SK-N-SH (cell line): ENCODE data around the gene WNK1. TPM values are rescaled to one million over a fixed set of nuclear protein-coding genes. Genes with fewer than 3 reads are reported as not detected.
A peak's percentile ranks its signal among the peaks of the same experiment; 100 is the strongest.

Experiments
- CTCF ChIA-PET: fragments of 300-600, 350-600 bp; formaldehyde crosslinking; extraction: SDS; loops from one replicate; lab custom pipeline; 2021; lab: Yijun Ruan, JAX
- POLR2A ChIA-PET: fragments of 350-600 bp; sonication (Branson Sonifier 250); formaldehyde crosslinking; extraction: SDS; loops from one replicate; lab custom pipeline; 2020; ENCODE audit warnings: antibody characterized with exemption, inconsistent platforms; lab: Yijun Ruan, JAX
- DNase-seq: peaks from one replicate; pipeline ENCODE4 v3.0.0; 2012
- H2AFZ ChIP-seq: fragments of 200-600 bp; sonication (generic); 2 replicates; pipeline ENCODE4 v1.8.1; 2016; ENCODE audit warnings: antibody characterized with exemption, mild to moderate bottlenecking, low read depth
- H3F3A ChIP-seq: fragments of 200-600 bp; sonication (generic); replicated peaks from 2 replicates; pipeline ENCODE3; 2016; ENCODE audit warnings: antibody characterized with exemption, mild to moderate bottlenecking; ENCODE audit not compliant: insufficient read depth
- H3K27ac ChIP-seq, 2 experiments: fragments of 200-500 bp in 1 of 2; fragments of 200-600 bp in 1 of 2; sonication (Bioruptor generic) in 1 of 2; sonication (generic), shearing (Covaris generic) in 1 of 2; 2 replicates each; pipeline versions ENCODE4 v1.5.1 to v1.6.1; 2014 to 2016; ENCODE audit warnings: low read depth in 2 of 2, inconsistent platforms in 1 of 2, low read length in 1 of 2, mild to moderate bottlenecking in 1 of 2, mixed read lengths in 1 of 2
- H3K27me3 ChIP-seq: fragments of 200-600 bp; sonication (generic), shearing (Covaris generic); 2 replicates; pipeline ENCODE4 v1.6.1; 2016; ENCODE audit warnings: mixed run types; ENCODE audit not compliant: insufficient read depth
- H3K36me3 ChIP-seq, 2 experiments: fragments of 200-500 bp in 1 of 2; fragments of 200-600 bp in 1 of 2; sonication (Bioruptor generic) in 1 of 2; sonication (generic) in 1 of 2; replicated peaks in 1 of 2; 2 replicates each; pipeline versions ENCODE3 to v1.5.1; 2014 to 2016; ENCODE audit warnings: low read length in 1 of 2, mild to moderate bottlenecking in 1 of 2; ENCODE audit not compliant: insufficient read depth in 2 of 2, control insufficient read depth in 1 of 2
- H3K4me1 ChIP-seq, 2 experiments: fragments of 200-500 bp in 1 of 2; fragments of 200-600 bp in 1 of 2; sonication (Bioruptor generic) in 1 of 2; sonication (generic), shearing (Covaris generic) in 1 of 2; 2 replicates each; pipeline versions ENCODE4 v1.5.1 to v1.6.1; 2014 to 2016; ENCODE audit warnings: low read depth in 1 of 2, low read length in 1 of 2, mixed run types in 1 of 2; ENCODE audit not compliant: insufficient read depth in 2 of 2, control insufficient read depth in 1 of 2
- H3K4me2 ChIP-seq: fragments of 200-600 bp; sonication (generic), shearing (Covaris generic); 2 replicates; pipeline ENCODE4 v1.6.1; 2017; ENCODE audit warnings: mixed run types
- H3K4me3 ChIP-seq, 2 experiments: fragments of 200-500 bp in 1 of 2; fragments of 200-600 bp in 1 of 2; sonication (Bioruptor generic) in 1 of 2; sonication (generic), shearing (Covaris generic) in 1 of 2; 2 replicates each; pipeline versions ENCODE4 v1.5.1 to v1.8.1; 2014 to 2016; ENCODE audit warnings: low read depth in 2 of 2, inconsistent platforms in 1 of 2, low read length in 1 of 2, mild to moderate bottlenecking in 1 of 2, mixed read lengths in 1 of 2, moderate library complexity in 1 of 2
- H3K79me2 ChIP-seq: fragments of 200-600 bp; sonication (generic); 2 replicates; pipeline ENCODE4 v1.8.1; 2017; ENCODE audit warnings: mild to moderate bottlenecking; ENCODE audit not compliant: insufficient read depth
- H3K9ac ChIP-seq: fragments of 200-600 bp; sonication (generic); 2 replicates; pipeline ENCODE4 v1.6.1; 2017; ENCODE audit warnings: mixed run types
- H3K9me2 ChIP-seq: fragments of 200-600 bp; sonication (generic); 2 replicates; pipeline ENCODE4 v1.6.1; 2017; ENCODE audit warnings: mixed run types
- H3K9me3 ChIP-seq: fragments of 200-600 bp; sonication (generic); 2 replicates; pipeline ENCODE4 v1.6.1; 2017; ENCODE audit warnings: mixed run types, mild to moderate bottlenecking, moderate library complexity
- H4K20me1 ChIP-seq: fragments of 200-600 bp; sonication (generic); 2 replicates; pipeline ENCODE4 v1.6.1; 2017; ENCODE audit warnings: mild to moderate bottlenecking, mixed run types; ENCODE audit not compliant: insufficient read depth
- CTCF ChIP-seq: fragments of 200-600 bp; sonication (generic); IDR thresholded peaks from 2 replicates; pipeline ENCODE4 v1.6.1; 2017; ENCODE audit warnings: antibody characterized with exemption, mild to moderate bottlenecking, moderate library complexity
- ELF1 ChIP-seq: IDR thresholded peaks from 2 replicates; pipeline ENCODE4 v1.4.0; 2012
- FOSL2 ChIP-seq: IDR thresholded peaks from 2 replicates; pipeline ENCODE4 v1.4.0; 2012; ENCODE audit warnings: low read depth, mild to moderate bottlenecking, moderate library complexity, borderline replicate concordance
- FOXJ3 ChIP-seq: sonication (generic); formaldehyde crosslinking; IDR thresholded peaks from 2 replicates; pipeline ENCODE4 v1.5.1; 2020; ENCODE audit warnings: mild to moderate bottlenecking, missing genetic modification reagents
- FOXM1 ChIP-seq: IDR thresholded peaks from 2 replicates; pipeline ENCODE4 v1.4.0; 2012; ENCODE audit warnings: low read depth, mild to moderate bottlenecking
- GABPA ChIP-seq: IDR thresholded peaks from 2 replicates; pipeline ENCODE4 v1.4.0; 2012; ENCODE audit warnings: low read depth, mild to moderate bottlenecking
- GATA2 ChIP-seq: sonication (generic); formaldehyde crosslinking; IDR thresholded peaks from 2 replicates; pipeline ENCODE4 v1.5.0; 2020; ENCODE audit warnings: mild to moderate bottlenecking, missing genetic modification reagents
- SIN3A ChIP-seq: IDR thresholded peaks from 2 replicates; pipeline ENCODE4 v1.6.1; 2012; ENCODE audit warnings: low read depth, mild to moderate bottlenecking, low read length, moderate library complexity, borderline replicate concordance
- SMC3 ChIP-seq: IDR thresholded peaks from 2 replicates; pipeline ENCODE4 v1.6.1; 2012; ENCODE audit warnings: low read depth, low read length, improper control_type of control experiment
- TCF12 ChIP-seq: IDR thresholded peaks from 2 replicates; pipeline ENCODE4 v1.4.0; 2012
- ZBTB33 ChIP-seq: IDR thresholded peaks from 2 replicates; pipeline ENCODE4 v1.4.0; 2012; ENCODE audit warnings: low read depth, borderline replicate concordance
- WGBS: methylation state at CpG from one replicate; pipeline ENCODE4 v1.1.6; 2017; ENCODE audit warnings: low lambda C conversion rate; 5-methylcytosine and 5-hydroxymethylcytosine counted together
- polyA plus RNA-seq, 3 experiments: library from polyadenylated mRNA; depleted of rRNA; stranded (reverse); fragments of >200 nt; gene quantifications; 2 replicates each; pipeline ENCODE4 v1.2.3, GENCODE V29; 2012
- TF ChIP-seq, protein P1 (sequence below): IDR thresholded peaks from 2 replicates; pipeline ENCODE4 v1.6.1; 2012; ENCODE audit warnings: mild to moderate bottlenecking, low read depth, low read length, moderate library complexity
- TF ChIP-seq, protein P2 (sequence below): fragments of 150-350 bp; IDR thresholded peaks from 2 replicates; pipeline ENCODE4 v1.6.1; 2016; ENCODE audit warnings: mild to moderate bottlenecking, low read depth, low read length

The WNK1 gene
- polyA plus RNA-seq, 1 of the 3 experiments (the other 2 are of a cell fraction): 30.5 TPM

DNA sequence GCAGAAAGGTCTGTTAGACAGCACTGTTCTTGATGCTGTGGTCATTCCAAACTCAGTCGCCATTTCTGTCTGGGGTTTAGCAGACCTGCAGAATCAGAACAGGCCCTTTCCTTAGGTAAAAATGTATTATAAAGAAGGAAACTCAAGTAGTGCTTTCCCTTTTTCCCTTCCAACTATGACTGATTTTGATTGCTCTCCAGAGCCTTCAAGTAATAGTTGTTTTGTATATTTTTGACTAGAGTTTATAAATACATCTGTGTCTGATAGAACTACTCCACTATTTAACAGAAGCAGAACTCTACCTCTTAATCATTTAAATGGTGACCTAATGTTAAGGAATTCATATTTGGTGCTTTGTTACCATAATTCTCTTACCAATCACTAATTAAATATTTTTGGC lies 74.0 kb downstream of the WNK1 start:
- H3K4me1 ChIP-seq: peaks cover 4 to 6% of the 10 kb centered on the region in 2 experiments; a peak in 2 of 4 replicates
- no peak for DNase-seq
- ChIA-PET POLR2A (no interaction called here), CTCF (interaction anchor here (1.0 to 1.1 kb wide), 2 partner anchors 9 to 123 kb away, joined by 3 to 7 read pairs; partner anchors contain the start of gene RAD52)
- no peaks in the 10 kb centered on the region for H3K9me2 ChIP-seq
- no peak overlapping the region for H3K27ac ChIP-seq
- no peak overlapping the region for H2AFZ ChIP-seq
- peaks cover 74% of the 10 kb centered on the region for H3K79me2 ChIP-seq
- peaks cover 37 to 52% of the 10 kb centered on the region in 2 experiments for H3K36me3 ChIP-seq
- peaks cover 11% of the 10 kb centered on the region for H3K9me3 ChIP-seq
- H3K4me2 ChIP-seq: no peak overlapping the region
- peaks cover 3% of the 10 kb centered on the region for H3F3A ChIP-seq
- TF ChIP-seq, protein P1, sequence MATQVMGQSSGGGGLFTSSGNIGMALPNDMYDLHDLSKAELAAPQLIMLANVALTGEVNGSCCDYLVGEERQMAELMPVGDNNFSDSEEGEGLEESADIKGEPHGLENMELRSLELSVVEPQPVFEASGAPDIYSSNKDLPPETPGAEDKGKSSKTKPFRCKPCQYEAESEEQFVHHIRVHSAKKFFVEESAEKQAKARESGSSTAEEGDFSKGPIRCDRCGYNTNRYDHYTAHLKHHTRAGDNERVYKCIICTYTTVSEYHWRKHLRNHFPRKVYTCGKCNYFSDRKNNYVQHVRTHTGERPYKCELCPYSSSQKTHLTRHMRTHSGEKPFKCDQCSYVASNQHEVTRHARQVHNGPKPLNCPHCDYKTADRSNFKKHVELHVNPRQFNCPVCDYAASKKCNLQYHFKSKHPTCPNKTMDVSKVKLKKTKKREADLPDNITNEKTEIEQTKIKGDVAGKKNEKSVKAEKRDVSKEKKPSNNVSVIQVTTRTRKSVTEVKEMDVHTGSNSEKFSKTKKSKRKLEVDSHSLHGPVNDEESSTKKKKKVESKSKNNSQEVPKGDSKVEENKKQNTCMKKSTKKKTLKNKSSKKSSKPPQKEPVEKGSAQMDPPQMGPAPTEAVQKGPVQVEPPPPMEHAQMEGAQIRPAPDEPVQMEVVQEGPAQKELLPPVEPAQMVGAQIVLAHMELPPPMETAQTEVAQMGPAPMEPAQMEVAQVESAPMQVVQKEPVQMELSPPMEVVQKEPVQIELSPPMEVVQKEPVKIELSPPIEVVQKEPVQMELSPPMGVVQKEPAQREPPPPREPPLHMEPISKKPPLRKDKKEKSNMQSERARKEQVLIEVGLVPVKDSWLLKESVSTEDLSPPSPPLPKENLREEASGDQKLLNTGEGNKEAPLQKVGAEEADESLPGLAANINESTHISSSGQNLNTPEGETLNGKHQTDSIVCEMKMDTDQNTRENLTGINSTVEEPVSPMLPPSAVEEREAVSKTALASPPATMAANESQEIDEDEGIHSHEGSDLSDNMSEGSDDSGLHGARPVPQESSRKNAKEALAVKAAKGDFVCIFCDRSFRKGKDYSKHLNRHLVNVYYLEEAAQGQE: no peak
- TF ChIP-seq, protein P2, sequence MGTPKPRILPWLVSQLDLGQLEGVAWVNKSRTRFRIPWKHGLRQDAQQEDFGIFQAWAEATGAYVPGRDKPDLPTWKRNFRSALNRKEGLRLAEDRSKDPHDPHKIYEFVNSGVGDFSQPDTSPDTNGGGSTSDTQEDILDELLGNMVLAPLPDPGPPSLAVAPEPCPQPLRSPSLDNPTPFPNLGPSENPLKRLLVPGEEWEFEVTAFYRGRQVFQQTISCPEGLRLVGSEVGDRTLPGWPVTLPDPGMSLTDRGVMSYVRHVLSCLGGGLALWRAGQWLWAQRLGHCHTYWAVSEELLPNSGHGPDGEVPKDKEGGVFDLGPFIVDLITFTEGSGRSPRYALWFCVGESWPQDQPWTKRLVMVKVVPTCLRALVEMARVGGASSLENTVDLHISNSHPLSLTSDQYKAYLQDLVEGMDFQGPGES: no peak
- no peak for TF ChIP-seq TCF12
- no peak overlapping the region for H3K4me3 ChIP-seq
- no peak overlapping the region for H3K9ac ChIP-seq
- H3K27me3 ChIP-seq: no peaks in the 10 kb centered on the region
- H4K20me1 ChIP-seq: 0 out of 2 replicates have a peak, but pooled peaks cover 12% of the 10 kb centered on the region
- 100% methylated on average over 1 of the region's 1 CpG for WGBS

DNA sequence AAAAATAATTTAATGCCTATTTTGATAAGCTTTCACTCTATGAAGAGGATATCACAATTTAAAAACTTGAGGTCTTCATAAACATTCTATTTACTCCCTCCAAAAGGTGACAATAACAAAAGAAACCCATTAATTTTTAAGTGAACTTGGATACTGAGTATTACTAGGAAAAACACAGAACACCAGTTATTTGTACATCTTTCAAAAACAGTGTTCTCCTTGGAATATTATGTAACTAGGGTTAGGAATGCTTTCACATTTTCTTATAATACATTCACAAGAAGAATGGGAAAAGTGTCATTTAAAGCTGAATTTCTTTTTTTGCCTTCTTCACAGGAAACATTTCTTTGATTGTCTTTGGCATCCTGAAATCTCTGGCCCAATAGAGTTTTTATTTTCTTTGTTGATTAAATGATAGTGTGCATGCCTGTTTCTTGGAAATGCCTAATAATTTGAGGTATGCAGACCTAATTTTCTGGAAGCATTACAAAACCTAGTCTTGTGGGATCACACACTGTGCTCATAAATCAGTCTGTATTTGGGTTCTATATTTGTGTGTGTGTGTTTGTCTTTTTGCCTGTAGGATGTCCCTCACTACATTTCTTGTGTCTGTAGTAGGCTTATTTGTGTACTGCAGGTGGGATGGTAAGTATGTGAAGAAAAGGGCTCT lies 76.5 kb downstream of the WNK1 start:
- Histone ChIP-seq H3F3A (peaks cover 3% of the 10 kb centered on the region), H2AFZ (no peak overlapping the region), H3K9ac (no peak overlapping the region), H3K27me3 (no peaks in the 10 kb centered on the region), H3K4me2 (no peak overlapping the region), H3K9me2 (no peaks in the 10 kb centered on the region), H3K9me3 (no peaks in the 10 kb centered on the region), H3K36me3 (peaks cover 40 to 42% of the 10 kb centered on the region in 2 experiments), H4K20me1 (0 out of 2 replicates have a peak, but pooled peaks cover 5% of the 10 kb centered on the region), H3K4me1 (peaks cover 4 to 6% of the 10 kb centered on the region in 2 experiments; a peak in 2 of 4 replicates), H3K4me3 (no peak overlapping the region), H3K79me2 (peaks cover 53% of the 10 kb centered on the region), H3K27ac (peak overlapping the region; percentile 14 to 62; a peak in 3 of 4 replicates)
- DNase-seq: no peak
- ChIA-PET CTCF (interaction anchor here (1.2 to 2.7 kb wide), 4 partner anchors 14 to 259 kb away, joined by 3 to 15 read pairs (median 4); no protein-coding TSS in a partner anchor), POLR2A (no interaction called here)
- no peak for TF ChIP-seq ZBTB33
- no peak for TF ChIP-seq SMC3
- no peak for TF ChIP-seq GATA2
- TF ChIP-seq GABPA: no peak
- TF ChIP-seq, protein P1: no peak
- no peak for TF ChIP-seq FOXJ3 (CRISPR knock-in tag)
- TF ChIP-seq SIN3A: no peak
- no peak for TF ChIP-seq CTCF
- TF ChIP-seq FOSL2: no peak
- no peak for TF ChIP-seq ELF1
- TF ChIP-seq FOXM1: no peak
